WTC11 (cell line): ENCODE measurements around the gene RPS21. TPM values are rescaled to one million over a fixed set of nuclear protein-coding genes. Genes with fewer than 3 reads are reported as not detected.
A peak's percentile ranks its signal among the peaks of the same experiment; 100 is the strongest.

Experiments
- ATAC-seq: fragments of 200-7000 bp; cut with Tn5 transposase; 2 replicates; pipeline ENCODE4 v1.10.0; 2021; ENCODE audit warnings: mild to moderate bottlenecking, moderate library complexity
- CTCF ChIA-PET: fragments of 300-600 bp; sonication (Branson Sonifier 250); formaldehyde crosslinking; loops from one replicate; lab custom pipeline; 2021; ENCODE audit warnings: antibody characterized with exemption; lab: Charles Lee
- POLR2A ChIA-PET: fragments of 350-600 bp; sonication (Branson Sonifier 250); formaldehyde crosslinking; loops from one replicate; lab custom pipeline; 2021; ENCODE audit warnings: antibody characterized with exemption; lab: Charles Lee
- DNase-seq: peaks from one replicate; pipeline ENCODE4 v3.0.0; 2021; ENCODE audit warnings: low spot score
- H3K27ac Mint-ChIP-seq: 2 replicates; pipeline ENCODE4 v1.8.0; 2021; ENCODE audit warnings: mixed read lengths
- H3K27me3 Mint-ChIP-seq: 2 replicates; pipeline ENCODE4 v1.8.0; 2021; ENCODE audit warnings: low read depth, mild to moderate bottlenecking, moderate library complexity, mixed read lengths
- H3K36me3 Mint-ChIP-seq: 2 replicates; pipeline ENCODE4 v1.8.0; 2021; ENCODE audit warnings: mixed read lengths
- H3K4me1 Mint-ChIP-seq: 2 replicates; pipeline ENCODE4 v1.8.0; 2022; ENCODE audit warnings: mixed read lengths
- H3K4me3 Mint-ChIP-seq: 2 replicates; pipeline ENCODE4 v1.8.0; 2021; ENCODE audit warnings: mild to moderate bottlenecking, moderate library complexity, mixed read lengths
- H3K9me3 Mint-ChIP-seq: 2 replicates; pipeline ENCODE4 v1.8.0; 2021; ENCODE audit warnings: mixed read lengths
- AFF4 ChIP-seq: sonication (generic); formaldehyde crosslinking; IDR thresholded peaks from 2 replicates; pipeline ENCODE4 v1.8.1; 2023; ENCODE audit warnings: mild to moderate bottlenecking, missing genetic modification reagents, borderline replicate concordance
- CREB1 ChIP-seq: sonication (generic); formaldehyde crosslinking; IDR thresholded peaks from 2 replicates; pipeline ENCODE4 v1.8.0; 2023; ENCODE audit warnings: mild to moderate bottlenecking, missing genetic modification reagents
- CREM ChIP-seq: sonication (generic); formaldehyde crosslinking; IDR thresholded peaks from 2 replicates; pipeline ENCODE4 v1.8.1; 2022; ENCODE audit warnings: mild to moderate bottlenecking, missing genetic modification reagents, moderate library complexity
- FOXP4 ChIP-seq: sonication (generic); formaldehyde crosslinking; IDR thresholded peaks from 2 replicates; pipeline ENCODE4 v1.8.0; 2022; ENCODE audit warnings: mild to moderate bottlenecking, missing genetic modification reagents
- GABPB1 ChIP-seq: sonication (generic); formaldehyde crosslinking; IDR thresholded peaks from 2 replicates; pipeline ENCODE4 v1.8.1; 2023; ENCODE audit warnings: mild to moderate bottlenecking, missing genetic modification reagents
- GTF2I ChIP-seq: fragments of 250-450 bp; sonication (Bioruptor Pico); conservative IDR thresholded peaks from 2 replicates; pipeline ENCODE4 v1.4.0; 2021; ENCODE audit warnings: mild to moderate bottlenecking
- IRF2 ChIP-seq: sonication (generic); formaldehyde crosslinking; IDR thresholded peaks from 2 replicates; pipeline ENCODE4 v1.8.0; 2022; ENCODE audit warnings: low read depth, missing genetic modification reagents, borderline replicate concordance
- NFATC4 ChIP-seq: fragments of 250-450 bp; sonication (Bioruptor Pico); IDR thresholded peaks from 2 replicates; pipeline ENCODE4 v1.9.0; 2021; ENCODE audit warnings: mild to moderate bottlenecking
- NFE2L1 ChIP-seq: sonication (generic); formaldehyde crosslinking; IDR thresholded peaks from 2 replicates; pipeline ENCODE4 v1.8.1; 2023; ENCODE audit warnings: missing genetic modification reagents
- RELA ChIP-seq: sonication (generic); formaldehyde crosslinking; IDR thresholded peaks from 2 replicates; pipeline ENCODE4 v1.8.1; 2022; ENCODE audit warnings: missing genetic modification reagents, mild to moderate bottlenecking, borderline replicate concordance
- ZNF416 ChIP-seq: fragments of 250-450 bp; sonication (Bioruptor Pico); IDR thresholded peaks from 2 replicates; pipeline ENCODE4 v1.9.0; 2021; ENCODE audit warnings: mild to moderate bottlenecking, inconsistent platforms
- ZNF512 ChIP-seq: sonication (generic); formaldehyde crosslinking; IDR thresholded peaks from 2 replicates; pipeline ENCODE4 v1.8.1; 2022; ENCODE audit warnings: missing genetic modification reagents, borderline replicate concordance
- ZNF532 ChIP-seq: fragments of 250-450 bp; sonication (Bioruptor Pico); IDR thresholded peaks from 2 replicates; pipeline ENCODE4 v1.9.0; 2021; ENCODE audit warnings: mild to moderate bottlenecking, borderline replicate concordance
- total RNA-seq: library from RNA; stranded (reverse); gene quantifications from 3 replicates; pipeline ENCODE4 v1.2.3, GENCODE V29; 2021
- TF ChIP-seq, protein P1 (sequence below): sonication (generic); formaldehyde crosslinking; IDR thresholded peaks from 2 replicates; pipeline ENCODE4 v1.8.1; 2023; ENCODE audit warnings: mild to moderate bottlenecking, missing genetic modification reagents, moderate library complexity
- TF ChIP-seq, protein P2 (sequence below): sonication (generic); formaldehyde crosslinking; IDR thresholded peaks from 2 replicates; pipeline ENCODE4 v1.8.0; 2023; ENCODE audit warnings: missing genetic modification reagents, mild to moderate bottlenecking, borderline replicate concordance
- TF ChIP-seq, protein P3 (sequence below): sonication (generic); formaldehyde crosslinking; IDR thresholded peaks from 2 replicates; pipeline ENCODE4 v1.8.0; 2023; ENCODE audit warnings: mild to moderate bottlenecking, missing genetic modification reagents

RPS21 gene
- total RNA-seq, 1 experiment from 2014 or later, result 2,016 TPM

- no peak for TF ChIP-seq NFE2L1 (CRISPR knock-in tag)
- TF ChIP-seq FOXP4 (CRISPR knock-in tag), result no peak
- TF ChIP-seq GTF2I (CRISPR knock-in tag), result no peak
- no peak for TF ChIP-seq ZNF416
- TF ChIP-seq, protein P1, sequence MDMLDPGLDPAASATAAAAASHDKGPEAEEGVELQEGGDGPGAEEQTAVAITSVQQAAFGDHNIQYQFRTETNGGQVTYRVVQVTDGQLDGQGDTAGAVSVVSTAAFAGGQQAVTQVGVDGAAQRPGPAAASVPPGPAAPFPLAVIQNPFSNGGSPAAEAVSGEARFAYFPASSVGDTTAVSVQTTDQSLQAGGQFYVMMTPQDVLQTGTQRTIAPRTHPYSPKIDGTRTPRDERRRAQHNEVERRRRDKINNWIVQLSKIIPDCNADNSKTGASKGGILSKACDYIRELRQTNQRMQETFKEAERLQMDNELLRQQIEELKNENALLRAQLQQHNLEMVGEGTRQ (CRISPR knock-in tag), result no peak
- TF ChIP-seq NFATC4 (CRISPR knock-in tag), result no peak
Observed at GRCh38 chr20:62338294-62338620, 48.6 kb upstream of the RPS21 start (continued).

- Mint-ChIP-seq H3K4me1 (no peaks in the 10 kb centered on the region), H3K9me3 (no peaks in the 10 kb centered on the region), H3K27me3 (no peaks in the 10 kb centered on the region), H3K27ac (peak overlapping the region; percentile 84), H3K36me3 (peaks cover 48% of the 10 kb centered on the region), H3K4me3 (no peak overlapping the region)
- POLR2A ChIA-PET, result interaction anchor here (0.7 kb wide), 1 partner anchor 1604 kb away, joined by 7 read pairs; no protein-coding TSS in a partner anchor
- ATAC-seq (no peak), DNase-seq (no peak)
- CTCF ChIA-PET, result interaction anchor here (0.8 kb wide), 1 partner anchor 43 kb away, joined by 3 read pairs; no protein-coding TSS in a partner anchor
- TF ChIP-seq CREB1 (CRISPR knock-in tag) (no peak), CREM (no peak), AFF4 (CRISPR knock-in tag) (no peak), ZNF532 (CRISPR knock-in tag) (no peak), IRF2 (CRISPR knock-in tag) (no peak), NFATC4 (CRISPR knock-in tag) (no peak), RELA (CRISPR knock-in tag) (no peak), GABPB1 (no peak), ZNF512 (CRISPR knock-in tag) (no peak)
- TF ChIP-seq, protein P2, sequence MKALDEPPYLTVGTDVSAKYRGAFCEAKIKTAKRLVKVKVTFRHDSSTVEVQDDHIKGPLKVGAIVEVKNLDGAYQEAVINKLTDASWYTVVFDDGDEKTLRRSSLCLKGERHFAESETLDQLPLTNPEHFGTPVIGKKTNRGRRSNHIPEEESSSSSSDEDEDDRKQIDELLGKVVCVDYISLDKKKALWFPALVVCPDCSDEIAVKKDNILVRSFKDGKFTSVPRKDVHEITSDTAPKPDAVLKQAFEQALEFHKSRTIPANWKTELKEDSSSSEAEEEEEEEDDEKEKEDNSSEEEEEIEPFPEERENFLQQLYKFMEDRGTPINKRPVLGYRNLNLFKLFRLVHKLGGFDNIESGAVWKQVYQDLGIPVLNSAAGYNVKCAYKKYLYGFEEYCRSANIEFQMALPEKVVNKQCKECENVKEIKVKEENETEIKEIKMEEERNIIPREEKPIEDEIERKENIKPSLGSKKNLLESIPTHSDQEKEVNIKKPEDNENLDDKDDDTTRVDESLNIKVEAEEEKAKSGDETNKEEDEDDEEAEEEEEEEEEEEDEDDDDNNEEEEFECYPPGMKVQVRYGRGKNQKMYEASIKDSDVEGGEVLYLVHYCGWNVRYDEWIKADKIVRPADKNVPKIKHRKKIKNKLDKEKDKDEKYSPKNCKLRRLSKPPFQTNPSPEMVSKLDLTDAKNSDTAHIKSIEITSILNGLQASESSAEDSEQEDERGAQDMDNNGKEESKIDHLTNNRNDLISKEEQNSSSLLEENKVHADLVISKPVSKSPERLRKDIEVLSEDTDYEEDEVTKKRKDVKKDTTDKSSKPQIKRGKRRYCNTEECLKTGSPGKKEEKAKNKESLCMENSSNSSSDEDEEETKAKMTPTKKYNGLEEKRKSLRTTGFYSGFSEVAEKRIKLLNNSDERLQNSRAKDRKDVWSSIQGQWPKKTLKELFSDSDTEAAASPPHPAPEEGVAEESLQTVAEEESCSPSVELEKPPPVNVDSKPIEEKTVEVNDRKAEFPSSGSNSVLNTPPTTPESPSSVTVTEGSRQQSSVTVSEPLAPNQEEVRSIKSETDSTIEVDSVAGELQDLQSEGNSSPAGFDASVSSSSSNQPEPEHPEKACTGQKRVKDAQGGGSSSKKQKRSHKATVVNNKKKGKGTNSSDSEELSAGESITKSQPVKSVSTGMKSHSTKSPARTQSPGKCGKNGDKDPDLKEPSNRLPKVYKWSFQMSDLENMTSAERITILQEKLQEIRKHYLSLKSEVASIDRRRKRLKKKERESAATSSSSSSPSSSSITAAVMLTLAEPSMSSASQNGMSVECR (CRISPR knock-in tag), result no peak
- TF ChIP-seq, protein P3, sequence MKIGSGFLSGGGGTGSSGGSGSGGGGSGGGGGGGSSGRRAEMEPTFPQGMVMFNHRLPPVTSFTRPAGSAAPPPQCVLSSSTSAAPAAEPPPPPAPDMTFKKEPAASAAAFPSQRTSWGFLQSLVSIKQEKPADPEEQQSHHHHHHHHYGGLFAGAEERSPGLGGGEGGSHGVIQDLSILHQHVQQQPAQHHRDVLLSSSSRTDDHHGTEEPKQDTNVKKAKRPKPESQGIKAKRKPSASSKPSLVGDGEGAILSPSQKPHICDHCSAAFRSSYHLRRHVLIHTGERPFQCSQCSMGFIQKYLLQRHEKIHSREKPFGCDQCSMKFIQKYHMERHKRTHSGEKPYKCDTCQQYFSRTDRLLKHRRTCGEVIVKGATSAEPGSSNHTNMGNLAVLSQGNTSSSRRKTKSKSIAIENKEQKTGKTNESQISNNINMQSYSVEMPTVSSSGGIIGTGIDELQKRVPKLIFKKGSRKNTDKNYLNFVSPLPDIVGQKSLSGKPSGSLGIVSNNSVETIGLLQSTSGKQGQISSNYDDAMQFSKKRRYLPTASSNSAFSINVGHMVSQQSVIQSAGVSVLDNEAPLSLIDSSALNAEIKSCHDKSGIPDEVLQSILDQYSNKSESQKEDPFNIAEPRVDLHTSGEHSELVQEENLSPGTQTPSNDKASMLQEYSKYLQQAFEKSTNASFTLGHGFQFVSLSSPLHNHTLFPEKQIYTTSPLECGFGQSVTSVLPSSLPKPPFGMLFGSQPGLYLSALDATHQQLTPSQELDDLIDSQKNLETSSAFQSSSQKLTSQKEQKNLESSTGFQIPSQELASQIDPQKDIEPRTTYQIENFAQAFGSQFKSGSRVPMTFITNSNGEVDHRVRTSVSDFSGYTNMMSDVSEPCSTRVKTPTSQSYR (CRISPR knock-in tag), result no peak
Observed at GRCh38 chr20:62339647-62340062, 47.2 kb upstream of the RPS21 start.
